GM12878 (cell line): ENCODE results near the gene RNMT.

Experiments
- ATF3 ChIP-seq: IDR thresholded peaks from 2 replicates; pipeline ENCODE4 v1.6.1; 2011; ENCODE audit warnings: low read depth, mild to moderate bottlenecking, low read length, moderate library complexity, borderline replicate concordance; ENCODE audit errors: extremely low read depth
- CHD1 ChIP-seq: IDR thresholded peaks from 2 replicates; pipeline ENCODE4 v1.6.1; 2012; ENCODE audit warnings: low read depth, low read length, improper control_type of control experiment
- CREM ChIP-seq: IDR thresholded peaks from 2 replicates; pipeline ENCODE4 v1.6.1; 2014; ENCODE audit warnings: antibody characterized with exemption, low read depth
- CTCF ChIP-seq, 3 experiments: IDR thresholded peaks in 2 of 3; conservative IDR thresholded peaks in 1 of 3; 2 replicates each; pipeline ENCODE4 v1.5.1; 2011; ENCODE audit warnings: low read depth in 3 of 3, low read length in 3 of 3, mild to moderate bottlenecking in 3 of 3, control low read depth in 2 of 3, moderate library complexity in 2 of 3, inconsistent platforms in 1 of 3, mixed read lengths in 1 of 3; ENCODE audit not compliant: control insufficient read depth in 2 of 3, insufficient read depth in 1 of 3; ENCODE audit errors: extremely low read depth in 1 of 3
- GABPA ChIP-seq: IDR thresholded peaks from 2 replicates; pipeline ENCODE4 v1.6.1; 2014; ENCODE audit warnings: antibody characterized with exemption, low read depth, mild to moderate bottlenecking, inconsistent platforms
- GATAD2B ChIP-seq: fragments of 450-650 bp; conservative IDR thresholded peaks from 2 replicates; pipeline ENCODE4 v1.6.1; 2017; ENCODE audit warnings: low read depth, mild to moderate bottlenecking, moderate library complexity
- RFX5 ChIP-seq: IDR thresholded peaks from 2 replicates; pipeline ENCODE4 v1.6.1; 2011; ENCODE audit warnings: low read depth, low read length, improper control_type of control experiment
- SREBF1 ChIP-seq: IDR thresholded peaks from 2 replicates; pipeline ENCODE4 v1.6.1; 2012; ENCODE audit warnings: mild to moderate bottlenecking, low read length
- SREBF2 ChIP-seq: IDR thresholded peaks from 2 replicates; pipeline ENCODE4 v1.6.1; 2012; ENCODE audit warnings: mild to moderate bottlenecking, low read length
- TAF1 ChIP-seq: IDR thresholded peaks from 2 replicates; pipeline ENCODE4 v1.6.1; 2011; ENCODE audit warnings: mild to moderate bottlenecking, low read depth, low read length, borderline replicate concordance
- USF2 ChIP-seq: IDR thresholded peaks from 2 replicates; pipeline ENCODE4 v1.6.1; 2011; ENCODE audit warnings: low read depth, low read length, improper control_type of control experiment, borderline replicate concordance

GRCh38 chr18:13756261-13756660, 29.8 kb downstream of the RNMT start:
- TF ChIP-seq CTCF (IDR thresholded peaks at IDR 0.05 in 2 of 3, conservative IDR thresholded peaks at IDR 0.05 in 1 of 3; ENCODE audit: control insufficient read depth in 2 of 3, extremely low read depth in 1 of 3, insufficient read depth in 1 of 3, low read depth in 3 of 3, low read length in 3 of 3) (no peak), GATAD2B (no peak), ATF3 (no peak), SREBF2 (no peak), USF2 (no peak), SREBF1 (no peak), CREM (no peak), RFX5 (no peak), TAF1 (no peak), GABPA (no peak), CHD1 (no peak)
